GM04504 (cell line): ENCODE measurements around the gene MARVELD3.

ENCODE experiments used
- DNase-seq: peaks from one replicate; pipeline ENCODE4 v3.0.0-alpha.2; 2012; ENCODE audit warnings: low read depth

Gene MARVELD3

GRCh38 chr16:71622088-71622487 is 3.9 kb upstream of the MARVELD3 start:
- DNase-seq = no peak

GRCh38 chr16:71623597-71623996 is 2.4 kb upstream of the MARVELD3 start:
- DNase-seq = no peak

- DNase-seq = no peak
Measured at GRCh38 chr16:71625113-71625850, 702 bp upstream of the MARVELD3 start.

- no peak for DNase-seq
Measured at GRCh38 chr16:71626858-71627213, 852 bp downstream of the MARVELD3 start.

- DNase-seq = no peak
Measured at GRCh38 chr16:71627731-71628181, 1.8 kb downstream of the MARVELD3 start.

GRCh38 chr16:71628810-71629209 is 2.8 kb downstream of the MARVELD3 start:
- no peak for DNase-seq

- no peak for DNase-seq
Measured at GRCh38 chr16:71629278-71630016, 3.5 kb downstream of the MARVELD3 start.

- no peak for DNase-seq
Measured at GRCh38 chr16:71630808-71631207, 4.8 kb downstream of the MARVELD3 start.

GRCh38 chr16:71631776-71632175 is 5.8 kb downstream of the MARVELD3 start:
- no peak for DNase-seq

- no peak for DNase-seq
Measured at GRCh38 chr16:71635632-71636031, 9.6 kb downstream of the MARVELD3 start.

- DNase-seq = no peak
Measured at GRCh38 chr16:71637398-71637797, 11.4 kb downstream of the MARVELD3 start.

GRCh38 chr16:71645450-71645849 is 19.5 kb downstream of the MARVELD3 start:
- DNase-seq = no peak

GRCh38 chr16:71647391-71647790 is 21.4 kb downstream of the MARVELD3 start:
- no peak for DNase-seq

- no peak for DNase-seq
Measured at GRCh38 chr16:71648162-71648561, 22.2 kb downstream of the MARVELD3 start.

GRCh38 chr16:71648921-71649320 is 22.9 kb downstream of the MARVELD3 start:
- no peak for DNase-seq

GRCh38 chr16:71649704-71650103 is 23.7 kb downstream of the MARVELD3 start:
- no peak for DNase-seq

GRCh38 chr16:71658771-71659170 is 32.8 kb downstream of the MARVELD3 start:
- no peak for DNase-seq

GRCh38 chr16:71659471-71659870 is 33.5 kb downstream of the MARVELD3 start:
- DNase-seq = no peak

- no peak for DNase-seq
Measured at GRCh38 chr16:71666264-71666663, 40.3 kb downstream of the MARVELD3 start.

- no peak for DNase-seq
Measured at GRCh38 chr16:71666928-71667707, 41.1 kb downstream of the MARVELD3 start.

GRCh38 chr16:71669926-71670536 is 44.0 kb downstream of the MARVELD3 start:
- DNase-seq = no peak

GRCh38 chr16:71670537-71670936 is 44.6 kb downstream of the MARVELD3 start:
- DNase-seq = no peak
